NCI-H2196 (cell line): Measurements from ENCODE around the gene HNF4A.

Experiments
- DNase-seq: peaks from one replicate; lab custom pipeline; 2025; ENCODE audit not compliant: unreplicated experiment; lab: John Stamatoyannopoulos, UW

The HNF4A gene

GRCh38 chr20:44423480-44423879 lies 68.0 kb downstream of the HNF4A start:
- DNase-seq, result no peak

GRCh38 chr20:44424039-44424495 lies 68.6 kb downstream of the HNF4A start:
- DNase-seq, result no peak

- DNase-seq, result no peak
Measured at GRCh38 chr20:44425923-44426322, 70.4 kb downstream of the HNF4A start.

- no peak for DNase-seq
Measured at GRCh38 chr20:44426879-44427790, 71.6 kb downstream of the HNF4A start.

GRCh38 chr20:44427804-44428173 lies 72.3 kb downstream of the HNF4A start:
- DNase-seq, result no peak

- no peak for DNase-seq
Measured at GRCh38 chr20:44428174-44429016, 72.9 kb downstream of the HNF4A start.

GRCh38 chr20:44429017-44429339 lies 73.5 kb downstream of the HNF4A start:
- DNase-seq, result no peak

- DNase-seq, result no peak
Measured at GRCh38 chr20:44429419-44430269, 74.1 kb downstream of the HNF4A start.

- DNase-seq, result no peak
Measured at GRCh38 chr20:44430270-44431065, 75.0 kb downstream of the HNF4A start.

GRCh38 chr20:44431118-44431501 lies 75.6 kb downstream of the HNF4A start:
- no peak for DNase-seq

- no peak for DNase-seq
Measured at GRCh38 chr20:44431502-44432234, 76.2 kb downstream of the HNF4A start.

GRCh38 chr20:44432618-44433577 lies 77.4 kb downstream of the HNF4A start:
- no peak for DNase-seq

GRCh38 chr20:44433751-44434538 lies 78.4 kb downstream of the HNF4A start:
- DNase-seq, result no peak

- no peak for DNase-seq
Measured at GRCh38 chr20:44435630-44436335, 80.3 kb downstream of the HNF4A start.

GRCh38 chr20:44436393-44436792 lies 80.9 kb downstream of the HNF4A start:
- no peak for DNase-seq

- no peak for DNase-seq
Measured at GRCh38 chr20:44437497-44437896, 82.0 kb downstream of the HNF4A start.

- DNase-seq, result no peak
Measured at GRCh38 chr20:44438782-44439181, 83.3 kb downstream of the HNF4A start.
